GM19455 (cell line): ENCODE measurements around the gene GSC2.

ENCODE experiments used
- ATAC-seq: cut with Tn5 transposase; IDR thresholded peaks from one replicate; pipeline ENCODE4 v1.9.1; 2021; ENCODE audit not compliant: unreplicated experiment

The GSC2 gene

GRCh38 chr22:19103880-19104821 lies 45.9 kb downstream of the GSC2 start:
- no peak for ATAC-seq

GRCh38 chr22:19098157-19098556 lies 51.9 kb downstream of the GSC2 start:
- no peak for ATAC-seq

GRCh38 chr22:19097518-19097917 lies 52.6 kb downstream of the GSC2 start:
- ATAC-seq: no peak
